K562 (cell line): Measurements from ENCODE around the gene SULT2A1. TPM values are rescaled to one million over a fixed set of nuclear protein-coding genes. Genes with fewer than 3 reads are reported as not detected.

ENCODE experiments used
- ATAC-seq: fragments of 200-7000 bp; cut with Tn5 transposase; 3 replicates; pipeline ENCODE4 v1.9.1; 2020; ENCODE audit warnings: moderate library complexity
- BruUV-seq: library from RNA; stranded (reverse); fragments of 400-500 nt; replicated peaks from 2 replicates; lab custom pipeline; 2021; lab: Mats Ljungman, UMichigan
- CTCF ChIA-PET: fragments of 300-600 bp; formaldehyde crosslinking; extraction: SDS; loops from one replicate; lab custom pipeline; 2021; ENCODE audit warnings: low intra/inter-chr PET ratio; lab: Yijun Ruan, JAX
- POLR2A ChIA-PET: fragments of 300-600, 350-650 bp; sonication (Branson Sonifier 250); formaldehyde crosslinking; extraction: SDS; loops from one replicate; lab custom pipeline; 2021; ENCODE audit warnings: antibody characterized with exemption, inconsistent platforms; lab: Yijun Ruan, JAX
- DNase-seq, 4 experiments: peaks; one replicate each; pipeline versions ENCODE4 v3.0.0 to v3.0.0-alpha.2; 2011 to 2018; ENCODE audit warnings: low spot score in 3 of 4, mixed read lengths in 3 of 4; ENCODE audit errors: extremely low read depth in 1 of 4
- FAIRE-seq: peaks from 2 replicates; lab custom pipeline; 2011; peaks lifted over from hg19 to GRCh38; lab: Jason Lieb, UNC
- H2AFZ ChIP-seq: 2 replicates; pipeline ENCODE4 v1.6.0; 2011; ENCODE audit warnings: low read depth, low read length, control low read depth, inconsistent platforms
- H3K27ac ChIP-seq: fragments of 200-600 bp; 3 replicates; pipeline ENCODE4 v1.8.0; 2011; ENCODE audit warnings: low read depth, mild to moderate bottlenecking, control low read depth, inconsistent platforms, low read length, moderate library complexity, mixed read lengths; ENCODE audit errors: extremely low read depth
- H3K27me3 ChIP-seq, 2 experiments: fragments of 300-600 bp in 1 of 2; 2 replicates in 1 of 2; 3 replicates in 1 of 2; pipeline versions ENCODE4 v1.6.0 to v1.8.0; 2011; ENCODE audit warnings: inconsistent platforms in 2 of 2, low read length in 2 of 2, mild to moderate bottlenecking in 1 of 2, mixed read lengths in 1 of 2, moderate library complexity in 1 of 2; ENCODE audit not compliant: control insufficient read depth in 2 of 2, insufficient read depth in 2 of 2
- H3K36me3 ChIP-seq: fragments of 300-600 bp; 3 replicates; pipeline ENCODE4 v1.8.0; 2011; ENCODE audit warnings: mild to moderate bottlenecking, low read length, inconsistent platforms; ENCODE audit not compliant: control insufficient read depth, insufficient read depth
- H3K4me1 ChIP-seq, 2 experiments: fragments of 200-600 bp in 1 of 2; replicated peaks in 1 of 2; 2 replicates in 1 of 2; 3 replicates in 1 of 2; pipeline versions ENCODE4 v1.5.1 to v1.8.0; 2011; ENCODE audit warnings: inconsistent platforms in 2 of 2, low read length in 2 of 2, mild to moderate bottlenecking in 1 of 2, mixed read lengths in 1 of 2, moderate library complexity in 1 of 2; ENCODE audit not compliant: control insufficient read depth in 2 of 2, insufficient read depth in 2 of 2
- H3K4me2 ChIP-seq: 2 replicates; pipeline ENCODE4 v1.6.1; 2011; ENCODE audit warnings: low read length, control low read depth, inconsistent platforms, mixed read lengths; ENCODE audit not compliant: insufficient read depth
- H3K4me3 ChIP-seq: fragments of 200-600 bp; sonication (generic), shearing (Covaris generic); 2 replicates; pipeline ENCODE4 v1.5.1; 2016; ENCODE audit warnings: control low read depth, inconsistent platforms
- H3K79me2 ChIP-seq: fragments of 200-600 bp; 3 replicates; pipeline ENCODE4 v1.8.0; 2011; ENCODE audit warnings: low read length, inconsistent platforms; ENCODE audit not compliant: control insufficient read depth, insufficient read depth
- H3K9ac ChIP-seq, 2 experiments: 2 replicates each; pipeline versions ENCODE4 v1.6.0 to v1.6.1; 2011; ENCODE audit warnings: low read depth in 2 of 2, low read length in 2 of 2, control low read depth in 1 of 2, inconsistent platforms in 1 of 2, mild to moderate bottlenecking in 1 of 2, mixed read lengths in 1 of 2; ENCODE audit not compliant: insufficient read depth in 1 of 2
- H3K9me1 ChIP-seq: one replicate; pipeline ENCODE4 v1.6.0; 2011; ENCODE audit warnings: inconsistent platforms, mild to moderate bottlenecking, low read length, moderate library complexity; ENCODE audit not compliant: control insufficient read depth, insufficient read depth
- H3K9me3 ChIP-seq: replicated peaks from 2 replicates; pipeline ENCODE4 v1.5.1; 2011; ENCODE audit warnings: low read depth, low read length, inconsistent platforms; ENCODE audit not compliant: control insufficient read depth, insufficient read depth
- H4K20me1 ChIP-seq: replicated peaks from 2 replicates; pipeline ENCODE4 v1.6.1; 2011; ENCODE audit warnings: low read length, inconsistent platforms, mixed read lengths; ENCODE audit not compliant: control insufficient read depth, insufficient read depth
- BRF1 ChIP-seq: IDR thresholded peaks from 3 replicates; pipeline ENCODE4 v1.6.1; 2011; ENCODE audit warnings: borderline replicate concordance, mild to moderate bottlenecking; ENCODE audit not compliant: insufficient read length; ENCODE audit errors: extremely low read depth
- CTCFL ChIP-seq: IDR thresholded peaks from 2 replicates; pipeline ENCODE4 v1.6.1; 2011; ENCODE audit warnings: borderline replicate concordance, low read depth, mild to moderate bottlenecking, moderate library complexity, low read length; ENCODE audit not compliant: insufficient read depth, poor library complexity, severe bottlenecking
- EP300 ChIP-seq: IDR thresholded peaks from 2 replicates; pipeline ENCODE4 v1.6.1; 2012; ENCODE audit warnings: low read length, improper control_type of control experiment
- JUNB ChIP-seq: fragments of 450-650 bp; formaldehyde crosslinking; conservative IDR thresholded peaks from 2 replicates; pipeline ENCODE4 v1.4.0; 2020; ENCODE audit warnings: mild to moderate bottlenecking
- SFPQ ChIP-seq: fragments of 200-400 bp; formaldehyde crosslinking; IDR thresholded peaks from 2 replicates; pipeline ENCODE4 v1.6.1; 2017; ENCODE audit warnings: mild to moderate bottlenecking, low read depth, low read length, moderate library complexity
- SP1 ChIP-seq: sonication (generic); formaldehyde crosslinking; IDR thresholded peaks from 2 replicates; pipeline ENCODE4 v1.8.1; 2022; ENCODE audit warnings: mild to moderate bottlenecking, missing genetic modification reagents
- STAG1 ChIP-seq: sonication (generic); formaldehyde crosslinking; IDR thresholded peaks from 2 replicates; pipeline ENCODE4 v1.5.0; 2020; ENCODE audit warnings: missing genetic modification reagents, borderline replicate concordance
- ZNF184 ChIP-seq: sonication (generic); formaldehyde crosslinking; IDR thresholded peaks from 2 replicates; pipeline ENCODE4 v1.5.0; 2020; ENCODE audit warnings: missing genetic modification reagents
- ZNF592 ChIP-seq: fragments of 450-650 bp; IDR thresholded peaks from 2 replicates; pipeline ENCODE4 v1.6.1; 2017; ENCODE audit warnings: antibody characterized with exemption, mild to moderate bottlenecking
- ZNF75A ChIP-seq: fragments of 450-650 bp; formaldehyde crosslinking; IDR thresholded peaks from 2 replicates; pipeline ENCODE4 v1.4.0; 2020; ENCODE audit warnings: mild to moderate bottlenecking
- ZSCAN29 ChIP-seq: fragments of 450-650 bp; IDR thresholded peaks from 2 replicates; pipeline ENCODE4 v1.6.1; 2017
- WGBS: fragments of 100-300 bp; shearing (Covaris generic); methylation state at CpG from one replicate; pipeline ENCODE4 v1.1.6; 2016; ENCODE audit warnings: low coverage, mixed read lengths; ENCODE audit not compliant: insufficient coverage; ENCODE audit errors: missing lambda C conversion rate; 5-methylcytosine and 5-hydroxymethylcytosine counted together
- in situ Hi-C: fragments of 300-500 bp; cut with MboI; formaldehyde crosslinking; loops from 4 replicates; pipeline ENCODE4 v1.15.0; 2018; ENCODE audit warnings: inconsistent platforms, mixed read lengths
- intact Hi-C: fragments of 100-400 bp; cut with micrococcal nuclease; formaldehyde crosslinking; loops from 2 replicates; pipeline ENCODE4 v1.14.2; 2022
- polyA plus RNA-seq, 8 experiments: library from polyadenylated mRNA; depleted of rRNA in 4 of 8; stranded (reverse) in 5 of 8; unstranded in 3 of 8; fragments of >200 nt; fragmentation: Nextera tagmentation in 2 of 8; fragmentation: Illumina TruSeq in 1 of 8; extraction: Ambion mirVana in 2 of 8; extraction: Trizol in 1 of 8; gene quantifications; 2 replicates each; pipeline versions ENCODE4 v1.2.1 to v1.2.3, GENCODE V29; 2011 to 2014; ENCODE audit warnings: inconsistent platforms in 1 of 8, missing spikeins in 1 of 8
- total RNA-seq, 7 experiments: library from RNA; depleted of rRNA in 6 of 7; stranded (reverse); fragments of >200 nt in 6 of 7; fragmentation: Illumina TruSeq in 2 of 7; extraction: Trizol in 2 of 7; gene quantifications; 2 replicates each; pipeline versions ENCODE4 v1.2.1 to v1.2.3, GENCODE V29; 2011 to 2021; ENCODE audit warnings: low replicate concordance in 1 of 7
- TF ChIP-seq, protein P1 (sequence below): fragments of 250-450 bp; sonication (Bioruptor Pico); IDR thresholded peaks from 2 replicates; pipeline ENCODE4 v1.4.0; 2020; ENCODE audit warnings: mild to moderate bottlenecking, moderate library complexity, borderline replicate concordance

SULT2A1 gene
- total and polyA plus RNA-seq, 9 of the 15 experiments (the other 6 are each of a cell fraction or from before 2014, with no cell fraction given): 0.03 to 0.25 (median 0.07) TPM; not detected in 4

GRCh38 chr19:47896773-47897172 lies 10.7 kb upstream of the SULT2A1 start:
- H3K27ac ChIP-seq: no peak overlapping the region
- H3K4me3 ChIP-seq: no peak overlapping the region
- no peaks in the 10 kb centered on the region for H4K20me1 ChIP-seq
- peaks cover 4 to 5% of the 10 kb centered on the region in 2 experiments; a peak in 2 of 5 replicates for H3K4me1 ChIP-seq
- in situ Hi-C loops: no loop called here
- CTCF ChIA-PET: no interaction called here
- H3K9ac ChIP-seq: no peak overlapping the region
- no peaks in the 10 kb centered on the region for H3K9me1 ChIP-seq
- H3K36me3 ChIP-seq: no peaks in the 10 kb centered on the region
- POLR2A ChIA-PET: no interaction called here
- H2AFZ ChIP-seq: no peak overlapping the region
- ATAC-seq (no peak), DNase-seq (no peak), FAIRE-seq (no peak)
- no peaks in the 10 kb centered on the region for H3K9me3 ChIP-seq
- WGBS: 41% methylated on average over 5 of the region's 5 CpGs
- H3K4me2 ChIP-seq: no peak overlapping the region
- no TSS peak for BruUV-seq
- no peaks in the 10 kb centered on the region for H3K79me2 ChIP-seq
- no peaks in the 10 kb centered on the region; a peak in 1 of 5 replicates for H3K27me3 ChIP-seq
- intact Hi-C loops: no loop called here
- TF ChIP-seq JUNB (no peak), BRF1 (no peak), EP300 (no peak), SFPQ (no peak), ZNF592 (no peak), STAG1 (CRISPR knock-in tag) (no peak), CTCFL (no peak), SP1 (CRISPR knock-in tag) (no peak), ZNF75A (no peak), ZNF184 (no peak), ZSCAN29 (no peak)
- TF ChIP-seq, protein P1, sequence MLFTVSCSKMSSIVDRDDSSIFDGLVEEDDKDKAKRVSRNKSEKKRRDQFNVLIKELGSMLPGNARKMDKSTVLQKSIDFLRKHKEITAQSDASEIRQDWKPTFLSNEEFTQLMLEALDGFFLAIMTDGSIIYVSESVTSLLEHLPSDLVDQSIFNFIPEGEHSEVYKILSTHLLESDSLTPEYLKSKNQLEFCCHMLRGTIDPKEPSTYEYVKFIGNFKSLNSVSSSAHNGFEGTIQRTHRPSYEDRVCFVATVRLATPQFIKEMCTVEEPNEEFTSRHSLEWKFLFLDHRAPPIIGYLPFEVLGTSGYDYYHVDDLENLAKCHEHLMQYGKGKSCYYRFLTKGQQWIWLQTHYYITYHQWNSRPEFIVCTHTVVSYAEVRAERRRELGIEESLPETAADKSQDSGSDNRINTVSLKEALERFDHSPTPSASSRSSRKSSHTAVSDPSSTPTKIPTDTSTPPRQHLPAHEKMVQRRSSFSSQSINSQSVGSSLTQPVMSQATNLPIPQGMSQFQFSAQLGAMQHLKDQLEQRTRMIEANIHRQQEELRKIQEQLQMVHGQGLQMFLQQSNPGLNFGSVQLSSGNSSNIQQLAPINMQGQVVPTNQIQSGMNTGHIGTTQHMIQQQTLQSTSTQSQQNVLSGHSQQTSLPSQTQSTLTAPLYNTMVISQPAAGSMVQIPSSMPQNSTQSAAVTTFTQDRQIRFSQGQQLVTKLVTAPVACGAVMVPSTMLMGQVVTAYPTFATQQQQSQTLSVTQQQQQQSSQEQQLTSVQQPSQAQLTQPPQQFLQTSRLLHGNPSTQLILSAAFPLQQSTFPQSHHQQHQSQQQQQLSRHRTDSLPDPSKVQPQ (CRISPR knock-in tag): no peak
